ENCODE measurements around the gene PCGF5. TPM values are rescaled to one million over a fixed set of nuclear protein-coding genes. Genes with fewer than 3 reads are reported as not detected.

PCGF5 gene
- total and polyA plus RNA-seq, 2 experiments from 2014 or later, result 7.7 to 8.7 TPM

DNA sequence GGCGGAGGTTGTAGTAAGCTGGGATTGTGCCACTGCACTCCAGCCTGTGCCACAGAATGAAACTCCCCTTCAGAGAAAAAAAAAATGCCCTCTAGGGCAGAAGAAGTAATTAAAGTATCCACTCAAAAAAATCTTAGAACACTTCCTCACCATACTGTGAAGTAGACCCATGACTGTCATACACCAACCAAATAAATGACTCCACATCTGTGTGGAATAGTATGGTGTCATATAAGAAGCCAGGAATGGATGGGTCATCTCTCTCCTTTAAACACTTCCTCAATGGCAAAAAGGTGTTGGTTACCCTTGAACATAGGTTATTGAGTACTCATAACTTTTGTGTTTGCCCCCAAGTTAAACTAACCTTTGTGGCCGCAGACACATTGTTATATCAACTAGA lies 48.1 kb upstream of the PCGF5 start (continued):
- TF ChIP-seq, protein P1, sequence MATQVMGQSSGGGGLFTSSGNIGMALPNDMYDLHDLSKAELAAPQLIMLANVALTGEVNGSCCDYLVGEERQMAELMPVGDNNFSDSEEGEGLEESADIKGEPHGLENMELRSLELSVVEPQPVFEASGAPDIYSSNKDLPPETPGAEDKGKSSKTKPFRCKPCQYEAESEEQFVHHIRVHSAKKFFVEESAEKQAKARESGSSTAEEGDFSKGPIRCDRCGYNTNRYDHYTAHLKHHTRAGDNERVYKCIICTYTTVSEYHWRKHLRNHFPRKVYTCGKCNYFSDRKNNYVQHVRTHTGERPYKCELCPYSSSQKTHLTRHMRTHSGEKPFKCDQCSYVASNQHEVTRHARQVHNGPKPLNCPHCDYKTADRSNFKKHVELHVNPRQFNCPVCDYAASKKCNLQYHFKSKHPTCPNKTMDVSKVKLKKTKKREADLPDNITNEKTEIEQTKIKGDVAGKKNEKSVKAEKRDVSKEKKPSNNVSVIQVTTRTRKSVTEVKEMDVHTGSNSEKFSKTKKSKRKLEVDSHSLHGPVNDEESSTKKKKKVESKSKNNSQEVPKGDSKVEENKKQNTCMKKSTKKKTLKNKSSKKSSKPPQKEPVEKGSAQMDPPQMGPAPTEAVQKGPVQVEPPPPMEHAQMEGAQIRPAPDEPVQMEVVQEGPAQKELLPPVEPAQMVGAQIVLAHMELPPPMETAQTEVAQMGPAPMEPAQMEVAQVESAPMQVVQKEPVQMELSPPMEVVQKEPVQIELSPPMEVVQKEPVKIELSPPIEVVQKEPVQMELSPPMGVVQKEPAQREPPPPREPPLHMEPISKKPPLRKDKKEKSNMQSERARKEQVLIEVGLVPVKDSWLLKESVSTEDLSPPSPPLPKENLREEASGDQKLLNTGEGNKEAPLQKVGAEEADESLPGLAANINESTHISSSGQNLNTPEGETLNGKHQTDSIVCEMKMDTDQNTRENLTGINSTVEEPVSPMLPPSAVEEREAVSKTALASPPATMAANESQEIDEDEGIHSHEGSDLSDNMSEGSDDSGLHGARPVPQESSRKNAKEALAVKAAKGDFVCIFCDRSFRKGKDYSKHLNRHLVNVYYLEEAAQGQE (IDR thresholded peaks at IDR 0.05; ENCODE audit: unreplicated experiment), result no peak
- TF ChIP-seq NANOG (IDR thresholded peaks at IDR 0.05; ENCODE audit: borderline replicate concordance), result no peak
- TF ChIP-seq, protein P2, sequence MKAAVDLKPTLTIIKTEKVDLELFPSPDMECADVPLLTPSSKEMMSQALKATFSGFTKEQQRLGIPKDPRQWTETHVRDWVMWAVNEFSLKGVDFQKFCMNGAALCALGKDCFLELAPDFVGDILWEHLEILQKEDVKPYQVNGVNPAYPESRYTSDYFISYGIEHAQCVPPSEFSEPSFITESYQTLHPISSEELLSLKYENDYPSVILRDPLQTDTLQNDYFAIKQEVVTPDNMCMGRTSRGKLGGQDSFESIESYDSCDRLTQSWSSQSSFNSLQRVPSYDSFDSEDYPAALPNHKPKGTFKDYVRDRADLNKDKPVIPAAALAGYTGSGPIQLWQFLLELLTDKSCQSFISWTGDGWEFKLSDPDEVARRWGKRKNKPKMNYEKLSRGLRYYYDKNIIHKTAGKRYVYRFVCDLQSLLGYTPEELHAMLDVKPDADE (IDR thresholded peaks at IDR 0.05), result no peak

DNA sequence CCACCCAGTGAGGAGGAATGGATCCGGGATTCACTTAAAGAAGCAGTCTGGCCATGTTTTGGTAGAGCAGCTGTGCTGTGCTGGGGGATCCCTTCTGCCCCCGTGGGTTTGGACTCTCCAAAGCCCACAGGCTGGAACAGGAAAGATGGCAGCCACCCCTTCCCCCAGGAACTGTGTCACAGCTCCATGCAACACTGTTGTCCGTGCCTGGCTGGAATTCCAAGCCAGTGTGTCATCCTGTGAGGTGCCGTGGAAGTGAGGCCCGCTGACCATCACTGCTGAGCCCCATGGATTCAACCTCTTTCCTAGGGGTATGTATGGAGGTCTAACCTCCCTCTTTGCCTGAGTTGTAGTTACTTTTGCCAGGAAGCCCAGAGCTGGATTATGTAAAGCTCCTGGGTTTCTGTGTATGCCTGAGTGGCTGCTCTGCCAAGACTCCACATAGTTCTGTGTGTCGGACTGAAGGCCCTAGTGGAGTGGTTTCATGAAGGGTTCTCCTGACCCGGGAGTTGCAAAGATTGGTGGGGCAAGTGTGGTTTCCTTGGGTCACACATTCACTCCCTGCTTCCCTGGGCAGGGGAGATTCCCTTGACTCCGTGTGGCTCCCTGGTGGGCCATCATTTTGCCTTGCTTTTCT lies 35.1 kb upstream of the PCGF5 start:
- H3K4me1 ChIP-seq (ENCODE audit: insufficient read depth), result no peaks in the 10 kb centered on the region
- H3K36me3 ChIP-seq (ENCODE audit: insufficient read depth), result no peaks in the 10 kb centered on the region
- Mint-ChIP-seq H3K9me3 (no peaks in the 10 kb centered on the region), H3K4me1 (no peaks in the 10 kb centered on the region), H3K27me3 (ENCODE audit: insufficient read depth, low read depth, poor library complexity) (no peaks in the 10 kb centered on the region), H3K36me3 (ENCODE audit: low read depth) (no peaks in the 10 kb centered on the region), H3K27ac (no peak overlapping the region), H3K4me3 (no peak overlapping the region)
- H3F3A ChIP-seq (replicated peaks; ENCODE audit: low read depth), result no peaks in the 10 kb centered on the region
- no peak overlapping the region for H3K27ac ChIP-seq (ENCODE audit: low read depth)
- ATAC-seq, result no peak
- H2AFZ ChIP-seq, result no peak overlapping the region
- no peaks in the 10 kb centered on the region for H4K20me1 ChIP-seq (replicated peaks; ENCODE audit: insufficient read depth)
- no peaks in the 10 kb centered on the region for H3K27me3 ChIP-seq (ENCODE audit: insufficient read depth)
- no peaks in the 10 kb centered on the region for H3K79me2 ChIP-seq (replicated peaks; ENCODE audit: insufficient read depth)
- DNase-seq (ENCODE audit: low spot score), result no peak
- no peak overlapping the region for H3K4me3 ChIP-seq
- no peak overlapping the region for H3K4me2 ChIP-seq
- no peak for TF ChIP-seq EZH2 (IDR thresholded peaks at IDR 0.05; ENCODE audit: low read depth, unreplicated experiment)
- TF ChIP-seq, protein P3, sequence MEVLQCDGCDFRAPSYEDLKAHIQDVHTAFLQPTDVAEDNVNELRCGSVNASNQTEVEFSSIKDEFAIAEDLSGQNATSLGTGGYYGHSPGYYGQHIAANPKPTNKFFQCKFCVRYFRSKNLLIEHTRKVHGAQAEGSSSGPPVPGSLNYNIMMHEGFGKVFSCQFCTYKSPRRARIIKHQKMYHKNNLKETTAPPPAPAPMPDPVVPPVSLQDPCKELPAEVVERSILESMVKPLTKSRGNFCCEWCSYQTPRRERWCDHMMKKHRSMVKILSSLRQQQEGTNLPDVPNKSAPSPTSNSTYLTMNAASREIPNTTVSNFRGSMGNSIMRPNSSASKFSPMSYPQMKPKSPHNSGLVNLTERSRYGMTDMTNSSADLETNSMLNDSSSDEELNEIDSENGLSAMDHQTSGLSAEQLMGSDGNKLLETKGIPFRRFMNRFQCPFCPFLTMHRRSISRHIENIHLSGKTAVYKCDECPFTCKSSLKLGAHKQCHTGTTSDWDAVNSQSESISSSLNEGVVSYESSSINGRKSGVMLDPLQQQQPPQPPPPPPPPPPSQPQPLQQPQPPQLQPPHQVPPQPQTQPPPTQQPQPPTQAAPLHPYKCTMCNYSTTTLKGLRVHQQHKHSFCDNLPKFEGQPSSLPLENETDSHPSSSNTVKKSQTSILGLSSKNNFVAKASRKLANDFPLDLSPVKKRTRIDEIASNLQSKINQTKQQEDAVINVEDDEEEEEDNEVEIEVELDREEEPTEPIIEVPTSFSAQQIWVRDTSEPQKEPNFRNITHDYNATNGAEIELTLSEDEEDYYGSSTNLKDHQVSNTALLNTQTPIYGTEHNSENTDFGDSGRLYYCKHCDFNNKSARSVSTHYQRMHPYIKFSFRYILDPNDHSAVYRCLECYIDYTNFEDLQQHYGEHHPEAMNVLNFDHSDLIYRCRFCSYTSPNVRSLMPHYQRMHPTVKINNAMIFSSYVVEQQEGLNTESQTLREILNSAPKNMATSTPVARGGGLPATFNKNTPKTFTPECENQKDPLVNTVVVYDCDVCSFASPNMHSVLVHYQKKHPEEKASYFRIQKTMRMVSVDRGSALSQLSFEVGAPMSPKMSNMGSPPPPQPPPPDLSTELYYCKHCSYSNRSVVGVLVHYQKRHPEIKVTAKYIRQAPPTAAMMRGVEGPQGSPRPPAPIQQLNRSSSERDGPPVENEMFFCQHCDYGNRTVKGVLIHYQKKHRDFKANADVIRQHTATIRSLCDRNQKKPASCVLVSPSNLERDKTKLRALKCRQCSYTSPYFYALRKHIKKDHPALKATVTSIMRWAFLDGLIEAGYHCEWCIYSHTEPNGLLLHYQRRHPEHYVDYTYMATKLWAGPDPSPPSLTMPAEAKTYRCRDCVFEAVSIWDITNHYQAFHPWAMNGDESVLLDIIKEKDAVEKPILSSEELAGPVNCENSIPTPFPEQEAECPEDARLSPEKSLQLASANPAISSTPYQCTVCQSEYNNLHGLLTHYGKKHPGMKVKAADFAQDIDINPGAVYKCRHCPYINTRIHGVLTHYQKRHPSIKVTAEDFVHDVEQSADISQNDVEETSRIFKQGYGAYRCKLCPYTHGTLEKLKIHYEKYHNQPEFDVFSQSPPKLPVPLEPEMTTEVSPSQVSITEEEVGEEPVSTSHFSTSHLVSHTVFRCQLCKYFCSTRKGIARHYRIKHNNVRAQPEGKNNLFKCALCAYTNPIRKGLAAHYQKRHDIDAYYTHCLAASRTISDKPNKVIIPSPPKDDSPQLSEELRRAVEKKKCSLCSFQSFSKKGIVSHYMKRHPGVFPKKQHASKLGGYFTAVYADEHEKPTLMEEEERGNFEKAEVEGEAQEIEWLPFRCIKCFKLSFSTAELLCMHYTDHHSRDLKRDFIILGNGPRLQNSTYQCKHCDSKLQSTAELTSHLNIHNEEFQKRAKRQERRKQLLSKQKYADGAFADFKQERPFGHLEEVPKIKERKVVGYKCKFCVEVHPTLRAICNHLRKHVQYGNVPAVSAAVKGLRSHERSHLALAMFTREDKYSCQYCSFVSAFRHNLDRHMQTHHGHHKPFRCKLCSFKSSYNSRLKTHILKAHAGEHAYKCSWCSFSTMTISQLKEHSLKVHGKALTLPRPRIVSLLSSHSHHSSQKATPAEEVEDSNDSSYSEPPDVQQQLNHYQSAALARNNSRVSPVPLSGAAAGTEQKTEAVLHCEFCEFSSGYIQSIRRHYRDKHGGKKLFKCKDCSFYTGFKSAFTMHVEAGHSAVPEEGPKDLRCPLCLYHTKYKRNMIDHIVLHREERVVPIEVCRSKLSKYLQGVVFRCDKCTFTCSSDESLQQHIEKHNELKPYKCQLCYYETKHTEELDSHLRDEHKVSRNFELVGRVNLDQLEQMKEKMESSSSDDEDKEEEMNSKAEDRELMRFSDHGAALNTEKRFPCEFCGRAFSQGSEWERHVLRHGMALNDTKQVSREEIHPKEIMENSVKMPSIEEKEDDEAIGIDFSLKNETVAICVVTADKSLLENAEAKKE (CRISPR knock-in tag; IDR thresholded peaks at IDR 0.05), result no peak
- no peak for TF ChIP-seq STAT1 (IDR thresholded peaks at IDR 0.05; ENCODE audit: unreplicated experiment)
- TF ChIP-seq NANOG (IDR thresholded peaks at IDR 0.05; ENCODE audit: borderline replicate concordance), result no peak
- TF ChIP-seq CREB1 (CRISPR knock-in tag; IDR thresholded peaks at IDR 0.05; ENCODE audit: low read depth), result no peak
- H3K9me2 ChIP-seq (ENCODE audit: insufficient read depth), result 0 out of 2 replicates have a peak, but pooled peaks cover 3% of the 10 kb centered on the region

Data from GM23338 (cell line).